Measurements from ENCODE around the gene GPR143. TPM values are rescaled to one million over a fixed set of nuclear protein-coding genes. Genes with fewer than 3 reads are reported as not detected.
"Not testable (repeated sequence)": the region's sequence is repeated elsewhere in the genome, so short reads cannot be mapped to it uniquely, and the experiment has no call there.

GPR143 gene
- total RNA-seq, 2 experiments from 2014 or later, result not detected

GRCh38 chrX:9786798-9787635 lies 21.4 kb upstream of the GPR143 start:
- CTCF ChIA-PET, result no interaction called here
- Mint-ChIP-seq H3K36me3 (ENCODE audit: low read depth) (no peaks in the 10 kb centered on the region), H3K4me1 (ENCODE audit: low read depth) (no peaks in the 10 kb centered on the region), H3K9me3 (ENCODE audit: insufficient read depth) (no peaks in the 10 kb centered on the region), H3K27ac (no peak overlapping the region), H3K27me3 (ENCODE audit: low read depth) (peaks cover 33% of the 10 kb centered on the region), H3K4me3 (no peak overlapping the region)
- DNase-seq (no peak), ATAC-seq (no peak)
- POLR2A ChIA-PET, result no interaction called here

- no peak for DNase-seq
- no peaks in the 10 kb centered on the region for H3K36me3 Mint-ChIP-seq (ENCODE audit: low read depth)
- H3K4me3 Mint-ChIP-seq, result no peak within 1 kb of the TSS
- ChIA-PET CTCF (no interaction called here), POLR2A (no interaction called here)
- H3K27me3 Mint-ChIP-seq (ENCODE audit: low read depth), result peaks cover 33% of the 10 kb centered on the region
- H3K9me3 Mint-ChIP-seq (ENCODE audit: insufficient read depth), result no peaks in the 10 kb centered on the region
- H3K4me1 Mint-ChIP-seq (ENCODE audit: low read depth), result no peaks in the 10 kb centered on the region
- no peak within 1 kb of the TSS for H3K27ac Mint-ChIP-seq
- peak; percentile 33 for ATAC-seq
Observed at GRCh38 chrX:9785944-9786797, 20.5 kb upstream of the GPR143 start, which contains the start of gene SHROOM2. Gene SHROOM2, plus strand, starts transcription at chrX:9786429. Its CDS starts 117 bp downstream, at chrX:9786546.

GRCh38 chrX:9785254-9785943 lies 19.8 kb upstream of the GPR143 start:
- DNase-seq, result no peak
- Mint-ChIP-seq H3K4me1 (ENCODE audit: low read depth) (no peaks in the 10 kb centered on the region), H3K9me3 (ENCODE audit: insufficient read depth) (no peaks in the 10 kb centered on the region), H3K27me3 (ENCODE audit: low read depth) (peaks cover 31% of the 10 kb centered on the region), H3K27ac (no peak overlapping the region), H3K4me3 (no peak overlapping the region), H3K36me3 (ENCODE audit: low read depth) (no peaks in the 10 kb centered on the region)
- POLR2A ChIA-PET, result no interaction called here
- CTCF ChIA-PET, result no interaction called here
- no peak for ATAC-seq

DNA sequence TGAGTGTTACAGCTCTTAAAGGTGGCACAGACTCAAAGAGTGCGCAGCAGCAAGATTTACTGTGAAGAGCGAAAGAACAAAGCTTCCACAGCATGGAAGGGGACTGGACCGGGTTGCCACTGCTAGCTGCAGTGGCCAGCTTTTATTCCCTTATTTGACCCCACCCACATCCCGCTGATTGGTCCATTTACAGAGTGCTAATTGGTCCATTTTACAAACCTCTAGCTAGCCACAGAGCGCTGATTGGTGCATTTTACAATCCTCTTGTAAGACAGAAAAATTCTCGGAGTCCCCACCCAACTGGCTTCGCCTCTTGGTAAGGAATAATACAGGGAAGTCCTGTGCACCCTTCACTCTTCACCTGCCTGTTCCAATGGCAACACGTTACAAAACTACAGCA lies 18.7 kb upstream of the GPR143 start:
- peaks cover 30% of the 10 kb centered on the region for H3K27me3 Mint-ChIP-seq (ENCODE audit: low read depth)
- H3K4me1 Mint-ChIP-seq (ENCODE audit: low read depth), result no peaks in the 10 kb centered on the region
- H3K4me3 Mint-ChIP-seq, result no peak overlapping the region
- no peak overlapping the region for H3K27ac Mint-ChIP-seq
- POLR2A ChIA-PET, result no interaction called here
- H3K9me3 Mint-ChIP-seq (ENCODE audit: insufficient read depth), result no peaks in the 10 kb centered on the region
- no peak for DNase-seq
- ATAC-seq, result no peak
- no peaks in the 10 kb centered on the region for H3K36me3 Mint-ChIP-seq (ENCODE audit: low read depth)
- CTCF ChIA-PET, result no interaction called here

DNA sequence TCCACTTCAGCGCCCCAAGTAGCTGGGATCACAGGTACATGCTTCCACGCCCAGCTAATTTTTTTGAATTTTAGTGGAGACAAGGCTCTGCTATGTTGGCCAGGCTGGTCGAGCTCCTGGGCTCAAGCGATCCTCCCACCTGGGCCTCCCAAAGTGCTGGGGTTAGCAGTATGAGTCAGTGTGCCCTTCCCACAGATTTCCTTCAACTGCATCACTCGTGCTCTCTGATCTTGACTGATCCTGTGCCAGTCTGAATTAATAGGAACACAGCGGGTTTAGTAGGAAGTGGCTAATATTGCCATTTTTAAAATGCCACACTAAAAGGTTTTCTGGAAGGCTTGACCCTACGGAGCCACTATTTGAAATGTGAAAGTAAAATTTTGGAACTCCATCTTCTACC lies 16.3 kb upstream of the GPR143 start:
- Mint-ChIP-seq H3K27ac (no peak overlapping the region), H3K4me3 (no peak overlapping the region), H3K27me3 (ENCODE audit: low read depth) (peaks cover 17% of the 10 kb centered on the region), H3K36me3 (ENCODE audit: low read depth) (no peaks in the 10 kb centered on the region), H3K9me3 (ENCODE audit: insufficient read depth) (no peaks in the 10 kb centered on the region), H3K4me1 (ENCODE audit: low read depth) (no peaks in the 10 kb centered on the region)
- ChIA-PET CTCF (no interaction called here), POLR2A (no interaction called here)
- ATAC-seq, result no peak
- no peak for DNase-seq

DNA sequence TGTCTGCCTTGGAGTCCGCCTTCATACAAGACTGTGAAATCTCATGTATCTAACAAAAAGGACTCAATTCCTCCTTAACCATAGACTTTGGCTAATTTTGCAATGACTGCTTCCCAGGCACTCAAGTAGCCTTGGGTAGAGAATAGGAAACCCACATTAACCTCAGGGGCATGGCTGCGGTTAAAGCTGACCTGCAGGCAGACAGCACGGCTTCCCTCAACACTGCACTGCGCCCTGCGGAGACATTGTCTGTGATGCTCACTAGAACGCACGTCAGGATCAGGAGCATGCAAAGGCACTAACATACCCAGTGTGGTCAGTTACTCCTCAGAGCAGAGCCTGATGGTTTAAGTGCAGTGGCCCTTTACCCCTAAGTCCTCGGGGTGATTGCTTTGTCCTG lies 10.3 kb upstream of the GPR143 start:
- H3K4me3 Mint-ChIP-seq, result no peak overlapping the region
- CTCF ChIA-PET, result no interaction called here
- POLR2A ChIA-PET, result no interaction called here
- H3K27me3 Mint-ChIP-seq (ENCODE audit: low read depth), result peaks cover 10% of the 10 kb centered on the region
- no peaks in the 10 kb centered on the region for H3K9me3 Mint-ChIP-seq (ENCODE audit: insufficient read depth)
- H3K27ac Mint-ChIP-seq, result no peak overlapping the region
- no peaks in the 10 kb centered on the region for H3K36me3 Mint-ChIP-seq (ENCODE audit: low read depth)
- ATAC-seq (no peak), DNase-seq (no peak)
- peaks cover 5% of the 10 kb centered on the region for H3K4me1 Mint-ChIP-seq (ENCODE audit: low read depth)

GRCh38 chrX:9772943-9773342 lies 7.3 kb upstream of the GPR143 start:
- Mint-ChIP-seq H3K27ac (no peak overlapping the region), H3K36me3 (ENCODE audit: low read depth) (no peaks in the 10 kb centered on the region), H3K4me1 (ENCODE audit: low read depth) (peaks cover 9% of the 10 kb centered on the region), H3K9me3 (ENCODE audit: insufficient read depth) (no peaks in the 10 kb centered on the region), H3K27me3 (ENCODE audit: low read depth) (peaks cover 10% of the 10 kb centered on the region), H3K4me3 (no peak overlapping the region)
- DNase-seq, result no peak
- ATAC-seq, result no peak
- ChIA-PET POLR2A (no interaction called here), CTCF (no interaction called here)

DNA sequence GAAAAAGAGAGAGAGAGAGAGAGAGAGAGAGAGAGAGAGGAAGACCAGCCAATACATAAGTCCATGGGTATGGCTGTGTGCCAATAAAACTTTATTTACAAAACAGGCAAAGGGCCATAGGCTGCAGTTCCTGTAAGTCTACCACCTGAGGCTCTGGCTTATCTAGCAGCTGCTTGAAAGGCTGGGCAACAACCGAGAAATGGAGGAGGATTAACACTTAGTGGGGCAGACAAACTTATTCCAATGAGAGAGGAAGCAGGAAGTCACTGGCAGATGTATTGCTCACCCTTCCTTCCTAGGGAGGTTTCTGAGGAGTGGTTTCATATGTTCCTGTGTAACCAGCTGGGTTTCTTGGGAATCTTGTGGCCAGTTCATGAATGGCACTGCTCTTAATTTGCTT lies 4.7 kb upstream of the GPR143 start:
- peaks cover 15% of the 10 kb centered on the region for H3K27me3 Mint-ChIP-seq (ENCODE audit: low read depth)
- ATAC-seq (no peak), DNase-seq (no peak)
- POLR2A ChIA-PET, result no interaction called here
- H3K27ac Mint-ChIP-seq, result no peak overlapping the region
- no peak overlapping the region for H3K4me3 Mint-ChIP-seq
- H3K36me3 Mint-ChIP-seq (ENCODE audit: low read depth), result no peaks in the 10 kb centered on the region
- H3K9me3 Mint-ChIP-seq (ENCODE audit: insufficient read depth), result no peaks in the 10 kb centered on the region
- CTCF ChIA-PET, result no interaction called here
- H3K4me1 Mint-ChIP-seq (ENCODE audit: low read depth), result peaks cover 11% of the 10 kb centered on the region

DNA sequence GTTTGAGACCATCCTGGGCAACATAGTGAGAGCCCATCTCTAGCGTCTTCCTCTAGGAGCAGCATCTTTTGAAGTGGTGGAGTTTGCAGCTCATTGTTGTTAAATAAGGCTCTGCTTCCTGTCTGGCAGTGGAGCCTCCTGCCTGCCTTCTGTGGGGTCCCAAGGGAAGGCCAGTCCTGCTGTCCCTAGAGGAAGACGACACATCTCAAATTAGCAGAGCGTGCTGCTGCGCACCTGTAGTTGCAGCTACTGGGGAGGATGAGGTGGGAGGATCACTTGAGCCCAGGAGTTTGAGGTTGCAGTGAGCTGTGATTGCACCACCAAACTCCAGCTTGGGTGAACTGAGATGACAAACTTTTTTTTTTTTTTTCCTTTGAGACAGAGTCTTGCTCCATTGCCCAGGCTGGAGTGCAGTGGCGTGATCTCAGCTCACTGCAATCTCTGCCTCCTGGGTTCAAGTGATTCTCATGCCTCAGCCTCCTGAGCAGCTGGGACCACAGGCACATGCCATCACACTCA lies 2.7 kb upstream of the GPR143 start:
- DNase-seq; CTCF ChIA-PET; H3K27ac Mint-ChIP-seq; H3K4me3 Mint-ChIP-seq; H3K36me3 Mint-ChIP-seq (ENCODE audit: low read depth); ATAC-seq; POLR2A ChIA-PET; H3K9me3 Mint-ChIP-seq (ENCODE audit: insufficient read depth): not testable (repeated sequence)
- H3K4me1 Mint-ChIP-seq (ENCODE audit: low read depth), result peaks cover 11% of the 10 kb centered on the region
- H3K27me3 Mint-ChIP-seq (ENCODE audit: low read depth), result peaks cover 11% of the 10 kb centered on the region

- CTCF ChIA-PET, result no interaction called here
- Mint-ChIP-seq H3K9me3 (ENCODE audit: insufficient read depth) (no peaks in the 10 kb centered on the region), H3K27me3 (ENCODE audit: low read depth) (peaks cover 10% of the 10 kb centered on the region), H3K36me3 (ENCODE audit: low read depth) (no peaks in the 10 kb centered on the region), H3K4me1 (ENCODE audit: low read depth) (peaks cover 11% of the 10 kb centered on the region), H3K4me3 (no peak overlapping the region), H3K27ac (no peak overlapping the region)
- ATAC-seq (no peak), DNase-seq (no peak)
- POLR2A ChIA-PET, result no interaction called here
Observed at GRCh38 chrX:9767375-9767774, 1.7 kb upstream of the GPR143 start.

DNA sequence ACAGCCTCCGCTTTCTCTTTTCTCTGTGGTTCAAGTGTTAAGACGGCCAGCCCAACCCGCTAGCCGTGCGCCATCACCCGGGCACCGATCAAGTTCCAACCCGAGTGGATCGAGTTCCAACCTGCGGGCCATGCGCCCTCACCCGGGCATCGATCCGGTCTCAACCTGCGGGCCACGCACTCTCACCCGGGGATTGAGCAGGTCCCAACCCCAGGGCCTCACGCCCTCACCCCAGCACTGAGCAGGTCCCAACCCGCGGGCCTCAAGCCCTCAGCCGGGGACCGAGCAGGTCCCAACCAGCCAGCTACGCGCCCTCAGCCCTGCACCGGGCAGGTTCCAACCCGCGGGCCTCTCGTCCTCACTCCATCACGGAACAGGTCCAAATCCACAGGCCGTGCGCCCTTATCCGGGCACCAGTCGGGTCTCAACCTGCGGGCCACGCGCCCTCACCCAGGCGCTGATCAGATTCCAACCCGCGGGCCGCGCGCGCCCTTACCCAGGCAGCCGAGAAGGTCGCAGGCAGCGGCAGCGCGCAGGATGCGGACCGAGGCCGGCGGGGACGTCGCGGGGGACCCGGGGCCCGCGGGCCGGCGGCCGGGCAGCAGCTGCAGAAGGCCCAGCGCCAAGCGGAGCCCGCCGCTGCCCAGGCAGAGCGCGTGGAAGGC lies 443 bp downstream of the GPR143 start:
- Mint-ChIP-seq H3K9me3 (ENCODE audit: insufficient read depth) (no peaks in the 10 kb centered on the region), H3K4me3 (no peak overlapping the region), H3K36me3 (ENCODE audit: low read depth) (no peaks in the 10 kb centered on the region), H3K27ac (no peak overlapping the region), H3K27me3 (ENCODE audit: low read depth) (peaks cover 9% of the 10 kb centered on the region), H3K4me1 (ENCODE audit: low read depth) (peaks cover 11% of the 10 kb centered on the region)
- ChIA-PET POLR2A (no interaction called here), CTCF (no interaction called here)
- DNase-seq (no peak), ATAC-seq (no peak)
